GM12873 (cell line): ENCODE data around the gene MUCL3.

Source experiments
- TF ChIP-seq, protein P1 (sequence below): IDR thresholded peaks from 2 replicates; pipeline ENCODE4 v1.5.1; 2012; ENCODE audit warnings: low read depth, mild to moderate bottlenecking, moderate library complexity, low read length, control low read depth; ENCODE audit not compliant: insufficient read depth; ENCODE audit errors: missing control alignments

Gene MUCL3

GRCh38 chr6:30894935-30895334, 45.8 kb upstream of the MUCL3 start:
- TF ChIP-seq, protein P1, sequence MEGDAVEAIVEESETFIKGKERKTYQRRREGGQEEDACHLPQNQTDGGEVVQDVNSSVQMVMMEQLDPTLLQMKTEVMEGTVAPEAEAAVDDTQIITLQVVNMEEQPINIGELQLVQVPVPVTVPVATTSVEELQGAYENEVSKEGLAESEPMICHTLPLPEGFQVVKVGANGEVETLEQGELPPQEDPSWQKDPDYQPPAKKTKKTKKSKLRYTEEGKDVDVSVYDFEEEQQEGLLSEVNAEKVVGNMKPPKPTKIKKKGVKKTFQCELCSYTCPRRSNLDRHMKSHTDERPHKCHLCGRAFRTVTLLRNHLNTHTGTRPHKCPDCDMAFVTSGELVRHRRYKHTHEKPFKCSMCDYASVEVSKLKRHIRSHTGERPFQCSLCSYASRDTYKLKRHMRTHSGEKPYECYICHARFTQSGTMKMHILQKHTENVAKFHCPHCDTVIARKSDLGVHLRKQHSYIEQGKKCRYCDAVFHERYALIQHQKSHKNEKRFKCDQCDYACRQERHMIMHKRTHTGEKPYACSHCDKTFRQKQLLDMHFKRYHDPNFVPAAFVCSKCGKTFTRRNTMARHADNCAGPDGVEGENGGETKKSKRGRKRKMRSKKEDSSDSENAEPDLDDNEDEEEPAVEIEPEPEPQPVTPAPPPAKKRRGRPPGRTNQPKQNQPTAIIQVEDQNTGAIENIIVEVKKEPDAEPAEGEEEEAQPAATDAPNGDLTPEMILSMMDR = no peak

GRCh38 chr6:30895343-30895742, 45.4 kb upstream of the MUCL3 start:
- TF ChIP-seq, protein P1 = no peak

- TF ChIP-seq, protein P1 = no peak
Measured at GRCh38 chr6:30896541-30896940, 44.2 kb upstream of the MUCL3 start.

- TF ChIP-seq, protein P1 = no peak
Measured at GRCh38 chr6:30897882-30898281, 42.9 kb upstream of the MUCL3 start.

GRCh38 chr6:30898750-30899360, 41.9 kb upstream of the MUCL3 start:
- TF ChIP-seq, protein P1 = no peak

DNA sequence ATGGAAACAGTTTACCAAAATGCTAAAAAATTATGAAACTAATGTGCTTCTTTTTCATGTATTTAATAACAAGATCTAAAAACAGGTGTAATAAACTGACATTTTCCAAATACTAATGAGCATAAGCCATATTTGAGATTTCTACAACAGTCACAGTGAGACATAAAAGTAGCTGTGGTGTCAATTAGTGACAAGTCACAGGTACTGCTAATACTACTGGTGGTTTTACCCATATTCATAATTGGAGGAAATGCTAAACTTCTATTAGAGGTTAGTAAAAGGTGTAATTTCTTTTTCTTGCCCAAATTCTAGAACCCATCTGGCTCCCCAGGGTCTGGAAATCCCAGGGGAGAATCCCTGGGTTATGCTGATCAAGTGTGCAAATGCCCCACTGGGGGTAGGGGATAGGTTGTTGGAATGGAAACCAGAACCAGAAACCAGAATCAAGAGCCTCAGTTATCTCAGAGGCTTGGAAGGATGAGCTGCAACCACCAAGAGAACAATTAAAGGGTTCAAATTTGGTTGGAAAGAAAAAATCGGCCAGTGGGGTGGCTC, 39.8 kb upstream of the MUCL3 start:
- TF ChIP-seq, protein P1 = no peak

GRCh38 chr6:30901436-30901835, 39.3 kb upstream of the MUCL3 start:
- TF ChIP-seq, protein P1 = no peak
